Fibroblast of skin of right quadriceps (primary cell): Measurements from ENCODE around the gene CSH1.
A peak's percentile ranks its signal among the peaks of the same experiment; 100 is the strongest.
"Not testable (repeated sequence)": the region's sequence is repeated elsewhere in the genome, so short reads cannot be mapped to it uniquely, and the experiment has no call there.

Experiments
- DNase-seq: peaks from one replicate; pipeline ENCODE4 v3.0.0-alpha.2; 2013

Gene CSH1

DNA sequence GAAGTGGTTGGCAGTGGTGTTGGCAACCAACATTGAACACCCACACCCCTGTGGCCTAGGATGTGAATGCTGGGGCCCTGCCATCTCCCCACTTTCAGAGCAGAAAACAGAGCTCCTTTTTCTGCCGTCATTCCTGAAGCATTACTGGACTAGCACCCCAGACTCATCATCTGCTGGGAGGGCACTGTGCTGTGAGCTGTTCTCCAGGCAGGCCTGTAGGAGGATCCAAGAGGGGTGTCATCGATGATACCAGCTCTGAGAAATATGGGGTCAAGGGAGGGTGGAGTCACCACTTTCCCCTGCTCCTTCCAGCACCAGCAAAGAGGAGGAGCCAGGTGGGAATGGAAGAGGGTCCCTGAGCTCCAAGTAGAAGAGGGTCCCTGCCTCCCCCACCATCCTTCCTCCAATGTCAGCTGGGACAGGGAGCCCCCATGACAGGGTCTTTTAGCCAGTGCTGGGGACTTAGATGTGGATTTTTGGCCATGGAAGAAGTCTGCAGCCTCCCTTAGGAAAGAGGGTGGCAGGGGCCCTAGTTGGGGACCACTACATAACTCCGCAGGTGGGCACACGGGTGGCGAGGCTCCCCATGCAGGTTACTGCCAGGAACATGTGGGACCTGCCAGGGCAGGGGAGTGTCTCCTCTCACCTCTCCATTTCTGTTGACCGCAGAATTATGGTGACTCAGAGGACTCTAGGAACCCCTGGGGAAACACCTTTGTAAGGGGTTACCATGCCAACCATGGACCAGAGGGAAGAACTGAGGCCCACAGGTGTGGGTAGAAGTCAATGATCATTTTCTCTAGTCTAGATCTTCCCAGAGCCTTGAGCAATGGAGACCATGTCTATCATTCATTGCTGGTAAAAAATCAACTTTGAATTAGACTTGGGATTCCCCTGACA is 2.8 kb upstream of the CSH1 start:
- DNase-seq: not testable (repeated sequence)

DNA sequence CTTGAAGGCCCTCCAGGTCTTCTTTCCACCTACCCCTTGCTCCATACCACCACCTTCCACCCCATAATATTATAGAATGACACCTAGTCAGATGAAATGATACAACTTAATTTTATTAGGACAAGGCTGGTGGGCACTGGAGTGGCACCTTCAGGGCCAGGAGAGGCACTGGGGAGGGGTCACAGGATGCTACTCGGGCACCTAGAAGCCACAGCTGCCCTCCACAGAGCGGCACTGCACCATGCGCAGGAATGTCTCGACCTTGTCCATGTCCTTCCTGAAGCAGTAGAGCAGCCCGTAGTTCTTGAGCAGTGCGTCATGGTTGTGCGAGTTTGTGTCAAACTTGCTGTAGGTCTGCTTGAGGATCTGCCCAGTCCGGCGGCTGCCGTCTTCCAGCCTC is 1.6 kb downstream of the CSH1 start:
- DNase-seq: not testable (repeated sequence)

- not testable (repeated sequence) for DNase-seq
Observed at GRCh38 chr17:63894021-63894420, 2.4 kb downstream of the CSH1 start.

DNA sequence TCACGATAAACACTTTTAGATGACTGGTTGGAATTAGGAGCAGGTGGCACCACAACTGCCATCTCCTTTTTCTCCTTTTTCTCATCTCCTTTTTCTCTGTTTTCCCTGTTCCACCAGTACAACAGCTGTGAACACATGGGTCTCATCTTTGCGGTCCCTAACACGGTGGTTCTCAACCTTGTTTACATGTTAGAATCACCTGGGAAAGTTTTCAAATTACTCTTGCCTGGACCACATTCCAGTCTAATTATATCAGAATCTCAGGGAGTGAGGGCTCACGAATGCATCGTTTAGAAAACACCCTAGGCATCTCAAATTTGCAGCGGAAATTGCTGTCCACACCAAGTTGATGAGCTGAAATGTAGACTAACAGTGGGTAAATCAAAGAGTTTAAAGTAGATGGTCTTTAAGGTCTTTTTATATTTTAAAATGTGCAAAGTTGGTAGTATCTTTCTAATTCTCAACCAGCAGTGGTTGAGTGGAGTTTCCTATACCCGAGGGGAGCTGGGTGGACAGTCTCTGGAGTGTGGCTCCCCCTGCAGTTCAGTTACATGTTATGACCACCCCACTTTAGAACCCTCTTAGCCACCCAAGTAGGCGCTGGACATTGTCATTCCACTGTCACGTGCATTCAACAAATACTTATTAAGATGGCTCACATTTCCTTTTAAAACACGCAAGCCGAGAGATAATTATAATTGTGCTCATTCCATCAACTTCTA is 3.9 kb downstream of the CSH1 start:
- DNase-seq: not testable (repeated sequence)

DNA sequence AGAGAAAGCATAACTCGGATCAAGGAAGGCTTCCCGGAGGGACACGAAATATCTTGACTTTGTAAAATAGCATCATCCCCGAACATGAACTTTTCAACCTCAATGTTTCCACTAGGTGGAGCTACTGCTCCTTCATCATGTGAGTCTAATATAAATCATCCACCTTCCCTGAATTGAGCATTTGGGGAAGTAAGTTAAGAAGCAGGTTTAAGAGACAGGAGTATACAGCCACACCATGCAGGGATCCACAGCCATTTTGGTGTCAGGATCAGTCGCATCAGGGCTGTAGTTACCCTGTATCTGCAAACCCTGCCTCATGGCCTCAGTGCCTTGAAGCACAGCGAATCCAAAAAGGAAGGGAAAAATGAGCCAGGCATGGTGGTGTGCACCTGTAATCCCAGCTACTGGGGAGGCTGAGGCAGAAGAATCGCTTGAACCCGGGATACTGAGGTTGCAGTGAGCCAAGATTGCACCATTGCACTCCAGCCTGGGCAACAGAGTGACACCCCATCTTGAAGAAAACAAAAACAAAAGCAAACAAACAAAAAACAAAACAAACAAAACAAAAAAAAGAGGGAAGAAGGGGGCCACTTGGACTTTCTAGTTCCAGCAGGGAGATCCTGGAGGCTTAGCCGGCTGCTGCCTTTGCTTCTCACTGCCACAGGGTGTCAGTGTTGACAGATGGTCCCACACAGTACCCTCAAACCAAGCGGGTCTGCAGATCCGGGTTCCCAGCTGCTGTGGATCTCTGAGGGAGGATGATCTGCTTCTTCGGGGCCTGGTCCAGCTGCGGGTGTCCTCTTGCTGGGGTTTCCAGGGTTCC is 7.1 kb downstream of the CSH1 start:
- peak; percentile 27 for DNase-seq

DNA sequence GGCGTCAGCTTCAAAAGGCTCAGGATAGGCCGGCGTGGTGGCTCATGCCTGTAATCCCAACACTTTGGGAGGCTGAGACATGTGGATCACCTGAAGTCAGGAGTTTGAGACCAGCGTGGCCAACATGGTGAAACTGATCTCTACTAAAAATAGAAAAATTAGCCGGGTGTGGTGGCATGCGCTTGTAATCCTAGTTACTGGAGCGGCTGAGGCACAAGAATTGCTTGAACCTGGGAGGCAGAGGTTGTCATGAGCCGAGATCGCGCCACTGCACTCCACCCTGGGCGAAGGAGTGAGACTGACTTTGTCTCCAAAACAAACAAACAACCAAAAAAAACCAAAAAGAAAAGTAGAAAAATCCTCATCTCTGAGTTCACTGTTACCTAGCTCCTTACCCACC is 11.3 kb downstream of the CSH1 start:
- not testable (repeated sequence) for DNase-seq

DNA sequence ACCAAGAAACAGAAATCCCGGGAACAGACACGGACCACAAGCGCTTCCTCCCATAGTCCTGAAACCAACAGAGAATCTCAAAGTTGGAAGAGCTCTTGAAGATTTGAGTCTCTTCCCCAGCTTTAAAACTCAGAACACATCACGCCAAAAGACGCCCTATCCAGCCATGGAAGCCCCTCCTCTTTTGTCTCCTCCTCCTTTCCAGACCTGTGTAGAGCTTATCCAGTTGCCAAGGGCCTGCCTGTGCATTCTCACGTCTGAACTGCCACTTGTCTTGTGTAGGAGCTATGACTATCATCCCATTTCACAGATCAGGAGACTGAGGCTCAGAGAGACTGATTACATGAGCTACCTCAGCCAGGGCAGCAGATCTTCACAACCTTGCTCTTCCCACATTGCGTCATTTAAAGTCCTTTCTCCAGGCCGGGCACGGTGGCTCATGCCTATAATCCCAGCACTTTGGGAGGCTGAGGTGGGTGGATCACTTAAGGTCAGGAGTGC is 13.7 kb downstream of the CSH1 start:
- not testable (repeated sequence) for DNase-seq

- DNase-seq: peak; percentile 46
Observed at GRCh38 chr17:63881935-63882601, 14.3 kb downstream of the CSH1 start, which contains the start of gene GH2. TSS of gene GH2 (minus strand) at chr17:63881944. CDS start at chr17:63881801, 143 bp downstream.

DNA sequence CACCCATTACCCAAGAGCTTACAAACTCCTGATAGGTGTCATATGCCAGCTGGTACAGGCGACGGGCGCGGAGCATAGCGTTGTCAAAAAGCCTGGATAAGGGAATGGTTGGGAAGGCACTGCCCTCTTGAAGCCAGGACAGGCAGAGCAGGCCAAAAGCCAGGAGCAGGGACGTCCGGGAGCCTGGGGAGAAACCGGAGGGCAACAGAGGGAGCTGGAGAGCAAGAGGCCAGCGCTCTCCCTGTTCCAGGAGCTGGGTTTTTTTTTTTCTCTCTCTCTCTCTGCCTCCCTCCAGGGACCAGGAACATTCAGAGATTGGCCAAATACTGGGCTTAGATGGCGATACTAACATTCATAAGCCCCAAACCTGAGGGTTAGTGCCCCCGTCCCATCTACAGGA is 15.0 kb downstream of the CSH1 start:
- DNase-seq: not testable (repeated sequence)

- no peak for DNase-seq
Observed at GRCh38 chr17:63880706-63881105, 15.7 kb downstream of the CSH1 start.

DNA sequence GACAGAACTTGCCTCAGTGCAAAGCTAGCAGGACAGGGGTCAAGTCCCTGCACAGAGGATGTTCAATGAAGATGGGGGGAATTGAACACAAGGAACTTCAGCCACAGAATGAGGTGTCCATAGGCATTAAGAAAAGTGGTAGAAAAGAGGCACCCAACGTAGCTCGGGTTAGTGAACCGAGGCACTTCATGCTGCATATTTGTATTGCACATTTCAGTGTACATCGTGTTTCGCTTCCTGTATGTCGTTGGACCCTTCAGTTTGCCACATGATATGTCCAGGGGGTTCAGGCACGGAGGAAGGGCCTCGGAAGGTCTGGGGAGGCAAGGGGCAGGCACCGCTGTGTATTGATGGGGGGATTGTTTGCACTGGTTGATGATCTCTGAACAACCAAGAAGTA is 18.0 kb downstream of the CSH1 start:
- DNase-seq: not testable (repeated sequence)

DNA sequence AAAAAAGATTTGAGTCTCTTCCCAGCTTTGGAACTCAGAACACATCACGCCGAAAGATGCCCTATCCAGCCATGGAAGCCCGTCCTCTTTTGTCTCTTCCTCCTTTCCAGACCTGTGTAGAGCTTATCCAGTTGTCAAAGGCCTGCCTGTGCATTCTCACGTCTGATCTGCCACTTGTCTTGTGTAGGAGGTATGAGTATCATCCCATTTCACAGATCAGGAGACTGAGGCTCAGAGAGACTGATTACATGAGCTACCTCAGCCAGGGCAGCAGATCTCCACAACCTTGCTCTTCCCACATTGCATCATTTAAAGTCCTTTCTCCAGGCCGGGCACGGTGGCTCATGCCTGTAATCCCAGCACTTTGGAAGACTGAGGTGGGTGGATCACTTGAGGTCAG is 21.7 kb downstream of the CSH1 start:
- not testable (repeated sequence) for DNase-seq

DNA sequence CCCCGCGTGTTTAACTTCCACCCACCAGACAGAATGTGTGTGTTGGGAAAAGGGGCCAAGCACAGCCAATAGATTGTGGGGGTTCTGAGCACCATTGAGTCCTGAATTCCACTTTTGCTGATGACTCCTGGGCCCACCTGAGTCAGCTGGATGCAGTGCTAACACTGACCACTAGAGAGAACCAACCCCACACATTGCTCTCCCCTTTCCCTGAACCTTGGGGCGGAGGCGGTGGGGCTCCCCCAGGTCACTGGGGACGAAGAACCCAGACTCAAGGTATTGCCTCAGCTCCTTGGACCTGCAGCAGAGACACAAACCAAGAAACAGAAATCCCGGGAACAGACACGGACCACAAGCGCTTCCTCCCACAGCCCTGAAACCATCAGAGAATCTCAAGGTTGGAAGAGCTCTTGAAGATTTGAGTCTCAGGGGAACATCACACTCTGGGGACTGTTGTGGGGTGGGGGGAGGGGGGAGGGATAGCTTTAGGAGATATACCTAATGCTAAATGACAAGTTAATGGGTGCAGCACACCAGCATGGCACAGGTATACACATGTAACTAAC is 22.2 kb downstream of the CSH1 start:
- not testable (repeated sequence) for DNase-seq

DNA sequence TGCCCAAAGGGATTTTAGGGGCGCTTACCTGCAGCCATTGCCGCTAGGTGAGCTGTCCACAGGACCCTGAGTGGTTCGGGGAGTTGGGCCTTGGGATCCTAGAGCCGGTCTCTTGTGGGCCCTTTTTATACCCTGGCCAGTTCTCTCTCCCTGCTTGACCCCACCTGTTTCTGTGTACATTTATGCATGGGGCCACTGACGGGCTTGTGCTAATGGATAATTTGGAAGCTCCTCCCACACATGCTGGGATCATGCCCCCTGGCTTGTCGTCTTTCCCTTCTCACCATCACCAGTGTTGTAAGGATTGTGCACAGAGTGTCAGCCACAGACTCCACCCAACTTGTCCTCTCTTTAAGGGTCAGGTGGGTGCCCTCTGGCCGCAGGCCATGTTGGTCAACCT is 22.8 kb downstream of the CSH1 start, which contains the start of gene CSH2:
Gene CSH2 (minus strand): TSS at position 101 of the 400 bp plus-strand sequence. CDS start 63 bp downstream, at position 38.
- not testable (repeated sequence) for DNase-seq

GRCh38 chr17:63871646-63872365 is 24.6 kb downstream of the CSH1 start:
- not testable (repeated sequence) for DNase-seq

DNA sequence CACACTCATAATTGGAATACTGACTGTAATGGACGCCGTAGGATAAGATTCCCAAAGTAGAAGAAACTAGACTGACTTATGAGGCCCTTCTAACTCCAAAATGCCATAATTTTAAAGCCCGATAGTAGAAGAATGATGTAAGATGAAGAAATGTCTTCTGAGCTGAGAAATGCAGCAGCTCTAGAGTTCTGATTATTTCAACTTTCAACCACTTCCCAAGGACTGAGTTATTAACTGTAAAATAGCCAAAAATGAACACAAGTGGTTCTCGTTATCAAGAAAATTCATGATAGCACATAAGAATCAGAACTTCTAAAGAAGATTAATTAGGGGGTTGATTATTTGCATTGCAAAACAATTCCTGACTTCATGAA is 26.1 kb downstream of the CSH1 start:
- DNase-seq: peak; percentile 31

DNA sequence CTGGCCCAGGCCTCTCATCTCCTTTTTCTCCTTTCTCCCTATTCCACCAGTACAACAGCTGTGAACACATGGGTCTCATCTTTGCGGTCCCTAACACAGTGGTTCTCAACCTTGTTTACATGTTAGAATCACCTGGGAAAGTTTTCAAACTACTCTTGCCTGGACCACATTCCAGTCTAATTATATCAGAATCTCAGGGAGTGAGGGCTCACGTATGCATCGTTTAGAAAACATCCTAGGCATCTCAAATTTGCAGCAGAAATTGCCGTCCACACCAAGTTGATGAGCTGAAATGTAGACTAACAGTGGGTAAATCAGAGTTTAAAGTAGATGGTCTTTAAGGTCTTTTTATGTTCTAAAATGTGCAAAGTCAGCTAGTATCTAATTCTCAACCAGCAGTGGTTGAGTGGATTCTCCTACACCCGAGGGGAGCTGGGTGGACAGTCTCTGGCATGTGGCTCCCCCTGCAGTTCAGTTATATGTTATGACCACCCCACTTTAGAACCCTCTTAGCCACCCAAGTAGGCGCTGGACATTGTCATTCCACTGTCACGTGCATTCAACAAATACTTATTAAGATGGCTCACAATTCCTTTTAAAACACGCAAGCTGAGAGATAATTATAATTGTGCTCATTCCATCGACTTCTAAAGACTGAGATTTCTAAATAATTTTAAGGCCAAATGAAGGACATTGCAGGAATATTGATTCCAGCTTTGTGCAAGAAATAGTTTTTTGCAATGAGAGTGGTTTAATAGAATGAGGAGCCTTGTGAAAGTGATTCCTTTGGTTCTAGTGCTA is 26.7 kb downstream of the CSH1 start:
- peak; percentile 68 for DNase-seq

DNA sequence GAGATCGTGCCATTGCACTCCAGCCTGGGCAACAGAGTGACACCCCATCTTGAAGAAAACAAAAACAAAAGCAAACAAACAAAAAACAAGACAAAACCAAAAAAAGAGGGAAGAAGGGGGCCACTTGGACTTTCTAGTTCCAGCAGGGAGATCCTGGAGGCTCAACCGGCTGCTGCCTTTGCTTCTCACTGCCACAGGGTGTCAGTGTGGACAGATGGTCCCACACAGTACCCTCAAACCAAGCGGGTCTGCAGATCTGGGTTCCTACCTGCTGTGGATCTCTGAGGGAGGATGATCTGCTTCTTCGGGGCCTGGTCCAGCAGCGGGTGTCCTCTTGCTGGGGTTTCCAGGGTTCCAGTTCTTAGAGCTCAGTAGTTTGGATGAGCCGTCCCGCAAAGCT is 29.7 kb downstream of the CSH1 start:
- not testable (repeated sequence) for DNase-seq

DNA sequence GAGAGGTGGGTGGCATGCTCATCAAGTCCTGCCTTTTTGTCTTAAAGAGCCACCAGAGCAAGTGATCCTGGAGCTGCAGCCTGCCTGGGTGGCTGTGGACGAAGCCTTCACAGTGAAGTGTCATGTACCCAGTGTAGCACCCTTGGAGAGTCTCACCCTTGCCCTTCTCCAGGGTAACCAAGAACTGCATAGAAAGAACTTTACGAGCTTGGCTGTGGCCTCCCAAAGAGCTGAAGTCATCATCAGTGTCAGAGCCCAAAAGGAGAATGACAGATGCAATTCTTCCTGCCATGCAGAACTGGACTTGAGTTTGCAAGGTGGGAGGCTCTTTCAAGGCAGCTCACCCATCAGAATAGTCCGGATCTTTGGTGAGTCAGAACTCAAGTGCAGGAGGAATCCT is 37.1 kb downstream of the CSH1 start:
- no peak for DNase-seq

DNA sequence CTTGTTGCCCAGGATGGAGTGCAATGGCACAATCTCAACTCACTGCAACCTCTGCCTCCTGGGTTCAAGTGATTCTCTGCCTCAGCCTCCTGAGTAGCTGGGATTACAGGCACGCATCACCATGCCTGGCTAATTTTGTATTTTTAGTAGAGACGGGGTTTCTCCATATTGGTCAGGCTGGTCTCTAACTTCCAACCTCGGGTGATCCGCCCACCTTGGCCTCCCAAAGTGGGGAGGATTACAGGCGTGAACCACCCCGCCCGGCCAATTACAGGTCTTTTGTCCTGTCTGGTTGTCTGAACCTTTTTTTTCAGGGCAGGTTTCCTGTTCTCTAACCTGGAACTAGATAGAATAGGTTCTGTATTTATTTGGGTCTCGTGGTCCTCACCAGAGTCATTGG is 39.9 kb downstream of the CSH1 start:
- DNase-seq: not testable (repeated sequence)
